Parathyroid adenoma (tissue), 2 donors: Measurements from ENCODE around the gene C2CD2.
"Not testable (repeated sequence)": the region's sequence is repeated elsewhere in the genome, so short reads cannot be mapped to it uniquely, and the experiment has no call there.

ENCODE experiments used
- H2AFZ ChIP-seq: fragments of 300-600 bp; sonication (generic); one replicate; pipeline ENCODE4 v1.7.0; 2017; ENCODE audit warnings: antibody characterized with exemption, mild to moderate bottlenecking
- H3K27ac ChIP-seq: fragments of 300-600 bp; sonication (generic); one replicate; pipeline ENCODE4 v1.7.0; 2017
- H3K27me3 ChIP-seq: fragments of 300-600 bp; sonication (generic); one replicate; pipeline ENCODE4 v1.7.0; 2017; ENCODE audit warnings: low read length; ENCODE audit not compliant: control insufficient read depth, insufficient read depth
- H3K36me3 ChIP-seq: fragments of 300-600 bp; sonication (generic); one replicate; pipeline ENCODE4 v1.7.0; 2017; ENCODE audit warnings: low read length; ENCODE audit not compliant: control insufficient read depth, insufficient read depth
- H3K4me1 ChIP-seq: fragments of 300-600 bp; sonication (generic); one replicate; pipeline ENCODE4 v1.7.0; 2017; ENCODE audit warnings: control low read depth
- H3K4me2 ChIP-seq: fragments of 300-600 bp; sonication (generic); one replicate; pipeline ENCODE4 v1.7.0; 2017; ENCODE audit warnings: low read length
- H3K4me3 ChIP-seq: fragments of 300-600 bp; sonication (generic); one replicate; pipeline ENCODE4 v1.7.0; 2017; ENCODE audit warnings: low read depth, low read length
- H3K79me2 ChIP-seq: fragments of 300-600 bp; sonication (generic); one replicate; pipeline ENCODE4 v1.7.0; 2017; ENCODE audit warnings: control low read depth
- H3K9ac ChIP-seq: fragments of 300-600 bp; sonication (generic); one replicate; pipeline ENCODE4 v1.7.0; 2017; ENCODE audit warnings: mild to moderate bottlenecking
- H3K9me3 ChIP-seq: fragments of 300-600 bp; sonication (generic); one replicate; pipeline ENCODE4 v1.7.0; 2017; ENCODE audit warnings: low read length; ENCODE audit not compliant: control insufficient read depth
- CTCF ChIP-seq: fragments of 300-600 bp; sonication (generic); IDR thresholded peaks from one replicate; pipeline ENCODE4 v1.7.0; 2017; ENCODE audit warnings: antibody characterized with exemption, mild to moderate bottlenecking
- donor health status: primary hyperparathyroidism.

The C2CD2 gene

GRCh38 chr21:42000908-42001307 lies 47.1 kb upstream of the C2CD2 start:
- Histone ChIP-seq H3K4me2 (peak overlapping the region; percentile 16), H3K79me2 (peaks cover 2% of the 10 kb centered on the region), H3K36me3 (no peaks in the 10 kb centered on the region), H3K4me3 (no peak overlapping the region), H3K4me1 (peaks cover 12% of the 10 kb centered on the region), H3K9ac (no peak overlapping the region), H3K27me3 (no peaks in the 10 kb centered on the region), H3K27ac (peak overlapping the region; percentile 57), H3K9me3 (no peaks in the 10 kb centered on the region), H2AFZ (no peak overlapping the region)
- no peak for TF ChIP-seq CTCF

GRCh38 chr21:41997657-41998056 lies 43.8 kb upstream of the C2CD2 start:
- H3K36me3 ChIP-seq, result no peaks in the 10 kb centered on the region
- TF ChIP-seq CTCF, result no peak
- H2AFZ ChIP-seq, result no peak overlapping the region
- H3K27me3 ChIP-seq, result no peaks in the 10 kb centered on the region
- peaks cover 5% of the 10 kb centered on the region for H3K79me2 ChIP-seq
- H3K9ac ChIP-seq, result no peak overlapping the region
- no peaks in the 10 kb centered on the region for H3K9me3 ChIP-seq
- H3K4me1 ChIP-seq, result peaks cover 8% of the 10 kb centered on the region
- H3K4me3 ChIP-seq, result no peak overlapping the region
- no peak overlapping the region for H3K4me2 ChIP-seq
- H3K27ac ChIP-seq, result no peak overlapping the region

GRCh38 chr21:41995577-41995976 lies 41.8 kb upstream of the C2CD2 start:
- Histone ChIP-seq H3K4me2 (no peak overlapping the region), H3K4me1 (no peaks in the 10 kb centered on the region), H3K9ac (no peak overlapping the region), H3K27ac (no peak overlapping the region), H3K36me3 (no peaks in the 10 kb centered on the region), H3K27me3 (no peaks in the 10 kb centered on the region), H2AFZ (no peak overlapping the region), H3K9me3 (no peaks in the 10 kb centered on the region), H3K4me3 (no peak overlapping the region), H3K79me2 (peaks cover 5% of the 10 kb centered on the region)
- no peak for TF ChIP-seq CTCF

- not testable (repeated sequence) for H3K4me3 ChIP-seq, H3K36me3 ChIP-seq, H3K4me1 ChIP-seq, H3K4me2 ChIP-seq, H3K9me3 ChIP-seq, H2AFZ ChIP-seq, H3K79me2 ChIP-seq, H3K27me3 ChIP-seq, H3K27ac ChIP-seq, H3K9ac ChIP-seq
Measured at GRCh38 chr21:41994613-41995012, 40.8 kb upstream of the C2CD2 start.

- H3K36me3 ChIP-seq, result no peaks in the 10 kb centered on the region
Measured at GRCh38 chr21:41993744-41994143, 39.9 kb upstream of the C2CD2 start.

More at GRCh38 chr21:41993744-41994143, 39.9 kb upstream of the C2CD2 start:
- Histone ChIP-seq H3K9ac (no peak overlapping the region), H3K4me2 (no peak overlapping the region), H3K4me3 (no peak overlapping the region), H3K27ac (no peak overlapping the region), H3K9me3 (no peaks in the 10 kb centered on the region), H3K4me1 (no peaks in the 10 kb centered on the region), H3K79me2 (peaks cover 5% of the 10 kb centered on the region), H2AFZ (no peak overlapping the region), H3K27me3 (no peaks in the 10 kb centered on the region)
- TF ChIP-seq CTCF, result no peak
